Muscle layer of duodenum (tissue), 2 donors: ENCODE results near the gene RCN2.
A peak's percentile ranks its signal among the peaks of the same experiment; 100 is the strongest.
"Not testable (repeated sequence)": the region's sequence is repeated elsewhere in the genome, so short reads cannot be mapped to it uniquely, and the experiment has no call there.

Source experiments
- H3K27ac ChIP-seq: one replicate; pipeline ENCODE4 v1.7.0; 2013; ENCODE audit warnings: mild to moderate bottlenecking, low read length
- H3K27me3 ChIP-seq: one replicate; pipeline ENCODE4 v1.7.0; 2013; ENCODE audit warnings: low read depth, mild to moderate bottlenecking, control low read depth, low read length
- H3K36me3 ChIP-seq, 2 donors: one replicate each; pipeline ENCODE4 v1.7.0; 2013; ENCODE audit warnings: low read length in 2 of 2, control low read depth in 1 of 2, mild to moderate bottlenecking in 1 of 2; ENCODE audit not compliant: insufficient read depth in 2 of 2, control insufficient read depth in 1 of 2
- H3K4me1 ChIP-seq, 2 donors: one replicate each; pipeline ENCODE4 v1.7.0; 2013; ENCODE audit warnings: low read length in 2 of 2, mild to moderate bottlenecking in 2 of 2, control low read depth in 1 of 2, moderate library complexity in 1 of 2; ENCODE audit not compliant: insufficient read depth in 2 of 2, control insufficient read depth in 1 of 2
- H3K4me3 ChIP-seq, 2 donors: one replicate each; pipeline ENCODE4 v1.7.0; 2013; ENCODE audit warnings: low read length in 2 of 2, low read depth in 1 of 2, mild to moderate bottlenecking in 1 of 2
- H3K9me3 ChIP-seq, 2 donors: one replicate each; pipeline ENCODE4 v1.7.0; 2013; ENCODE audit warnings: low read length in 2 of 2, control low read depth in 1 of 2, mild to moderate bottlenecking in 1 of 2; ENCODE audit not compliant: control insufficient read depth in 1 of 2
- donor health status: healthy.

The RCN2 gene, protein sequence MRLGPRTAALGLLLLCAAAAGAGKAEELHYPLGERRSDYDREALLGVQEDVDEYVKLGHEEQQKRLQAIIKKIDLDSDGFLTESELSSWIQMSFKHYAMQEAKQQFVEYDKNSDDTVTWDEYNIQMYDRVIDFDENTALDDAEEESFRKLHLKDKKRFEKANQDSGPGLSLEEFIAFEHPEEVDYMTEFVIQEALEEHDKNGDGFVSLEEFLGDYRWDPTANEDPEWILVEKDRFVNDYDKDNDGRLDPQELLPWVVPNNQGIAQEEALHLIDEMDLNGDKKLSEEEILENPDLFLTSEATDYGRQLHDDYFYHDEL

DNA sequence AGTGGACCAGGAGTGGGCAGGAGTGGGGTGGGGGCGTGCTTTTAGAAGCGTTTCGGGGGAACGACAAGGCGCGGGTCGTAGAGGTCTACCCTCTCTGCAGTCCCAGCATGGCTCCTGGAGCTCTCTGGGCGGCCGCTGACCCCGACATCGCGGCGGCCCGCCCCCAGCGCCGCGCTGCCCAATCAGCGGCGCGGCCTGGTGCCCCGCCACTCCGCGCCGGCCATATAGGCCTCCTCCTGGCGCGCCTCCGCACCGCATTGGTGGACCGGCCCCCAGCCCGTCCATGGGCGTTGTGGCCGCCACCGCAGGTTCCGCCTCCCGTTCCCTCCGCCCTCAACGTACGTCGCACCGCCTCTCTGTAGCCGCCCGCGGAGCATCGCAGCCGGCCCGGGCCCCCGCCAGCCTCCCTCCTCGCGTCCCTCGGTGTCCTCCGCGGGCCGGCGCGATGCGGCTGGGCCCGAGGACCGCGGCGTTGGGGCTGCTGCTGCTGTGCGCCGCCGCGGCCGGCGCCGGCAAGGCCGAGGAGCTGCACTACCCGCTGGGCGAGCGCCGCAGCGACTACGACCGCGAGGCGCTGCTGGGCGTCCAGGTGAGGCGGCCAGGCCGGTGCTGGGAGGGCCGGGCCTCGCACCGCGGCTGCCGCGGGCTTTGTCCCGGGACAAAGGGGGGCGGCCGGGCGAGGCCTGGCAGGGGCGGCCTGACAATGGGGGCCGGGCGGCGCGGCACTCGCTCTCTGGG, at the start of gene RCN2:
Gene RCN2, plus strand, starts transcription at position 353 of the 738 bp plus-strand sequence. Its CDS starts 93 bp downstream, at position 446.
- Histone ChIP-seq H3K4me3 (peak within 1 kb of the TSS; percentile 75 to 84), H3K9me3 (no peaks in the 10 kb centered on the region), H3K27me3 (no peaks in the 10 kb centered on the region), H3K27ac (peak within 1 kb of the TSS; percentile 78), H3K4me1 (peaks cover 0 to 18% of the 10 kb centered on the region in 2 donors), H3K36me3 (peaks cover 3 to 9% of the 10 kb centered on the region in 2 donors)

DNA sequence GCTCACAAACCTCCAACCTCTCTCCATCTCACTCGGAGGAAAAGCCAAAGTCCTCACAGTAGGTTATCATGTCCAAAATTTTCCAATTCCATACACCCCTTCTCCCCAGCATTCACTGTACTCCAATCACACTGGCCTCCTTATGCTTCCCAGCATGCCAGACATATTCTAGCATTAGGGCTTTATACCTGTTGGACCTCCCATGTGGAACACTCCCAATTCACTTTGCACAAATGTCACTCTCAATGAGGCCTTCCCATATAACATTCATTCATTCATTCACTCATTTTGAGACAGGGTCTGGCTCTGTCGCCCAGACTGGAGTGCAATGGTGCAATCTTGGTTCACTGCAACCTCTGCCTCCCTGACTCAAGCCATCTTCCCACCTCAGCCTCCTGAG, 46.3 kb upstream of the RCN2 start:
- Histone ChIP-seq H3K27ac (no peak overlapping the region), H3K27me3 (no peaks in the 10 kb centered on the region), H3K36me3 (peaks cover 0 to 12% of the 10 kb centered on the region in 2 donors), H3K4me3 (no peak overlapping the region), H3K9me3 (peaks cover 0 to 3% of the 10 kb centered on the region in 2 donors), H3K4me1 (no peaks in the 10 kb centered on the region)

DNA sequence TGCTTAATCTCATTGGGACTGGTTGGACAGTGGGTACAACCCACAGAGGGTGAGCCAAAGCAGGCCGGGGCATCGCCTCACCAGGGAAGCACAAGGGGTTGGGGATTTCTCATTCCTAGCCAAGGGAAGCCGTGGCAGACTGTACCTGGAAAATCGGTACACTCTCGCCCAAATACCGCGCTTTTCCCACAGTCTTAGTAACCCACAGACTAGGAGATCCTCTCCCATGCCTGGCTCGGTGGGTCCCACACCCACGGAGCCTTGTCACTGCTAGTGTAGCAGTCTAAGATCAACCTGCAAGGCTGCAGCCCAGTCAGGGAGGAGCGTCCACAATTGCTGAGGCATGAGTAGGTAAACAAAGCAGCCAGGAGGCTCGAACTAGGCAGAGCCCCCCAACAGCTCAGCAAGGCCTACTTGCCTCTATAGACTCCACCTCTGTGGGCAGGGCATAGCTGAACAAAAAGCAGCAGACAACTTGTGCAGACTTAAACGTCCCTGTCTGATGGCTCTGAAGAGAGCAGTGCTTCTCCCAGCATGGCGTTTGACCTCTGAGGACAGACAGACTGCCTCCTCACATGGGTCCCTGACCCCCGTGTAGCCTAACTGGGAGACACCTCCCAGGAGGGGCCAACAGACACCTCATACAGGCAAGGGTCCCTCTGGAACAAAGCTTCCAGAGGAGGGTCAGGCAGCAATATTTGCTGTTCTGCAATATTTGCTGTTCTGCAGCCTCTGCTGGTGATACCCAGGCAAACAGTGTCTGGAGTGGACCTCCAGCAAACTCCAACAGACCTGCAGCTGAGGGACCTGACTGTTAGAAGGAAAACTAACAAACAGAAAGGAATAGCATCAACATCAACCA, 44.0 kb upstream of the RCN2 start:
- H3K36me3 ChIP-seq, H3K27ac ChIP-seq, H3K27me3 ChIP-seq, H3K4me3 ChIP-seq, H3K9me3 ChIP-seq, H3K4me1 ChIP-seq: not testable (repeated sequence)

DNA sequence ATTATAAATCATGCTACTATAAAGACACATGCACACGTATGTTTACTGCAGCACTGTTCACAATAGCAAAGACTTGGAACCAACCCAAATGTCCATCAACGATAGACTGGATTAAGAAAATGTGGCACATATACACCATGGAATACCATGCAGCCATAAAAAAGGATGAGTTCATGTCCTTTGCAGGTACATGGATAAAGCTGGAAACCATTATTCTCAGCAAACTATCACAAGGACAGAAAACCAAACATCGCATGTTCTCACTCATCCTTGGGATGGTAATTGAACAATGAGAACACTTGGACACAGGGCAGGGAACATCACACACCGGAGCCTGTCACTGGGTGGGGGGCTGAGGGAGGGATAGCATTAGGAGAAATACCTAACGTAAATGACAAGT, 38.7 kb upstream of the RCN2 start:
- not testable (repeated sequence) for H3K27me3 ChIP-seq, H3K36me3 ChIP-seq

DNA sequence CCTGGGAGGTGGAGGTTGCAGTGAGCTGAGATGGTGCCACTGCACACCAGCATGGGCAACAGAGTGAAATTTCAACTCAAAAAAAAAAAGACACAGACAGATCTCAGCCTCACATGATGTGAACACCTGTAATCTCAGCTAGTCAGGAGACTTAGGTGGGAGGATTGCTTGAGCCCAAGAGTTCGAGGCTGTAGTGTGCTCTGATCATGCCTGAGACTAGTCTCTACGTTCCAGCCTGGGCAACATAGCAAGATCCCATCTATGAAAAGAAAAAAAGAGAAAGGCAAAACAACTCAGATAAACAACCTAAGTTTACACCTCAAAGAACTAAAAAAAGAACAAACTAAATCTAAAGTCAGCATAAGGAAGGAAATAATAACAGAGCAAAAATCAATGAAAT, 37.4 kb upstream of the RCN2 start:
- Histone ChIP-seq H3K4me3 (no peak overlapping the region), H3K27ac (no peak overlapping the region), H3K27me3 (no peaks in the 10 kb centered on the region), H3K36me3 (no peaks in the 10 kb centered on the region), H3K9me3 (no peaks in the 10 kb centered on the region), H3K4me1 (no peaks in the 10 kb centered on the region)

More for the DNA sequence above, 38.7 kb upstream of the RCN2 start:
- not testable (repeated sequence) for H3K9me3 ChIP-seq, H3K4me3 ChIP-seq, H3K27ac ChIP-seq, H3K4me1 ChIP-seq

DNA sequence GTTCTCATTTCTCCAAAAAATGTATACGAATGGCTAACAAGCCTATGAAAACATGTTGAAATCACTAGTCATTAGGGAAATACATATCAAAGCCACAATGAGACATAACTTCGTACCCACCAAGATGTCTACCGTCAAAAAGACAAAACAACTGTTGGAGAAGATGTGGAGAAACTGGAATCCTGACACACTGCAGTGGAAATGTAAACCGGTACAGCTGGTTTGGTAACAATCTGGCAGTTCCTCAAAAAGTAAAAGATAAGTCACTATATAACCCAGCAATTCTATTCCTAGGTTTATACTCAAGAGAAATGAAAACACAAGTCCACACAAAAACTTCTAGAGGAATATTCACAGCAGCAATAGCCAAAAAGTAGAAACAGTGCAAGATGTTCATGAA, 33.4 kb upstream of the RCN2 start:
- H3K9me3 ChIP-seq, result no peaks in the 10 kb centered on the region
- no peaks in the 10 kb centered on the region for H3K27me3 ChIP-seq
- peaks cover 0 to under 1% of the 10 kb centered on the region in 2 donors for H3K4me1 ChIP-seq
- no peak overlapping the region for H3K4me3 ChIP-seq
- H3K27ac ChIP-seq, result no peak overlapping the region
- H3K36me3 ChIP-seq, result no peaks in the 10 kb centered on the region

DNA sequence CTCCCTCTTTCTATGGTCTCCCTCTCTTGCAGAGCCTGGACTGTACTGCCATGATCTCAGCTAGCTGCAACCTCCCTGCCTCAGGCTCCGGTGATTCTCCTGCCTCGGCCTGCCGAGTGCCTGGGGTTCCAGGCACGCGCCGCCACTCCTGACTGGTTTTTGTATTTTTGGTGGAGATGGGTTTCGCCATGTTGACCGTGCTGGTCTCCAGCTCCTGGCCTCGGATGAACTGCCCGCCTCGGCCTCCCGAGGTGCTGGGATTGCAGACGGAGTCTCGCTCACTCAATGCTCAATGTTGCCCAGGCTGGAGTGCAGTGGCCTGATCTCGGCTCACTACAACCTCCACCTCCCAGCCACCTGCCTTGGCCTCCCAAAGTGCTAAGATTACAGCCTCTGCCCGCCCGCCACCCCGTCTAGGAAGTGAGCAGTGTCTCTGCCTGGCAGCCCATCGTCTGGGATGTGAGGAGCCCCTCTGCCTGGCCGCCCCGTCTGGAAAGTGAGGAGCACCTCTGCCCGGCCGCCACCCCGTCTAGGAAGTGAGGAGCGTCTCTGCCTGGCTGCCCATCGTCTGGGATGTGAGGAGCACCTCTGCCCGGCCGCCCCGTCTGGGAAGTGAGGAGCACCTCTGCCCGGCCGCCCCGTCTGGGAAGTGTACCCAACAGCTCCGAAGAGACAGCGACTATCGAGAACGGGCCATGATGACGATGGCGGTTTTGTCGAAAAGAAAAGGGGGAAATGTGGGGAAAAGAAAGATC, 32.2 kb upstream of the RCN2 start:
- H3K4me3 ChIP-seq, H3K36me3 ChIP-seq, H3K27me3 ChIP-seq, H3K9me3 ChIP-seq, H3K27ac ChIP-seq: not testable (repeated sequence)
- peaks cover 9 to 13% of the 10 kb centered on the region in 2 donors for H3K4me1 ChIP-seq

DNA sequence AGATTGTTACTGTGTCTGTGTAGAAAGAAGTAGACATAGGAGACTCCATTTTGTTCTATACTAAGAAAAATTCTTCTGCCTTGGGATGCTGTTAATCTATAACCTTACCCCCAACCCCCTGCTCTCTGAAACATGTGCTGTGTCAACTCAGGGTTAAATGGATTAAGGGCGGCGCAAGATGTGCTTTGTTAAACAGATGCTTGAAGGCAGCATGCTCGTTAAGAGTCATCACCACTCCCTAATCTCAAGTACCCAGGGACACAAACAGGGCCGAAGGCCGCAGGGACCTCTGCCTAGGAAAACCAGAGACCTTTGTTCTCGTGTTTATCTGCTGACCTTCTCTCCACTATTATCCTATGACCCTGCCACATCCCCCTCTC, 31.6 kb upstream of the RCN2 start:
- not testable (repeated sequence) for H3K27ac ChIP-seq, H3K27me3 ChIP-seq, H3K36me3 ChIP-seq, H3K9me3 ChIP-seq, H3K4me3 ChIP-seq
- H3K4me1 ChIP-seq, result peaks cover 9 to 13% of the 10 kb centered on the region in 2 donors

DNA sequence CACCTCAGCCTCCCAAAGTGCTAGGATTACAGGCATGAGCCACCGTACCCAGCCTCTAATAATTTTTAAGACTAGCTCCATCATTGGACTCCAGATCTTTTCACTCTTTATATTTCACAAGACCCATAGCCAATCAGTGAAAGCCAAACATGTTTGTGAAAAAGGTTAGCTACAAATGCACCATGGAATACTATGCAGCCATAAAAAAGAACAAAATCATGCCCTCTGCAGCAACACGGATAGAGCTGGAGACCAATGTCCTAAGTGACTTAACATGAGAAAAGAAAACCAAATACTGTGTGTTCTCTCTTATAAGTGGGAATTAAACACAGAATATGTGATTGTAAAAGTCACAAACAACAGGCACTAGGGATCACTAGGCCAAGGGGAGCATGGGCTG, 29.6 kb upstream of the RCN2 start:
- H3K27ac ChIP-seq, result no peak overlapping the region
- H3K4me3 ChIP-seq, result no peak overlapping the region
- peaks cover 13 to 14% of the 10 kb centered on the region in 2 donors for H3K4me1 ChIP-seq
- H3K36me3 ChIP-seq, result no peaks in the 10 kb centered on the region
- H3K9me3 ChIP-seq, result no peaks in the 10 kb centered on the region
- no peaks in the 10 kb centered on the region for H3K27me3 ChIP-seq

DNA sequence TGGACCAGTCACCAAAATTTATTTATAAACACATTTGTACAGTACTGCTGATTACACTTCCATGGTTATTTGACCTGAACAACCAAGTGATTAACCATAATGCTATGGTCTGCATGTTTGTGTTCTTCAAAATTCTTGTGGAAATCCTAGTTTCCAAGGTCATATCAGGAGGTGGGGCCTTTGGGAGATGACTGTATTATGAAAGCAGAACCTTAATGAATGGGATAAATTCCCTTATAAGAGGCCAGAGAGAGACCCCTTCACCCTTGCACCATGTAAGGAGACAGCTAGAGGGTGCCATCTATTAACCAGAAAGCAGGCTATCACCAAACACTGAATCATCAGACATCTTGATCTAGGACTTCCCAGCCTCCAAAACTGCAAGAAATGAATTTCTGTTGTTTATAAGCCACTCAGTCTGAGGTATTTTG, 28.3 kb upstream of the RCN2 start:
- peak overlapping the region in 1 of 2 donors; percentile 17 for H3K4me3 ChIP-seq
- peaks cover 13 to 14% of the 10 kb centered on the region in 2 donors for H3K4me1 ChIP-seq
- H3K27ac ChIP-seq, result no peak overlapping the region
- H3K36me3 ChIP-seq, result no peaks in the 10 kb centered on the region
- H3K9me3 ChIP-seq, result no peaks in the 10 kb centered on the region
- no peaks in the 10 kb centered on the region for H3K27me3 ChIP-seq
